Lower leg skin (tissue), 4 donors: Measurements from ENCODE around the gene GPR68. TPM values are rescaled to one million over a fixed set of nuclear protein-coding genes. Genes with fewer than 3 reads are reported as not detected.

Experiments used
- DNase-seq, 2 donors: peaks; one replicate each; pipeline ENCODE4 v3.0.0-alpha.2; 2019; ENCODE audit warnings: low spot score in 2 of 2
- H3K4me3 ChIP-seq: fragments of 200-600 bp; sonication (generic); 2 replicates; pipeline ENCODE4 v1.5.1; 2017; ENCODE audit warnings: mild to moderate bottlenecking, low read depth; ENCODE audit not compliant: poor library complexity, severe bottlenecking
- CTCF ChIP-seq, 3 donors: fragments of 450-650 bp; IDR thresholded peaks; one replicate each; pipeline ENCODE4 v1.5.1; 2016; ENCODE audit warnings: antibody characterized with exemption in 3 of 3, mild to moderate bottlenecking in 3 of 3, moderate library complexity in 2 of 3
- POLR2A ChIP-seq, 2 donors: fragments of 450-650 bp; IDR thresholded peaks; one replicate each; pipeline ENCODE4 v1.6.1; 2016 to 2017; ENCODE audit warnings: antibody characterized with exemption in 2 of 2, mild to moderate bottlenecking in 1 of 2, moderate library complexity in 1 of 2
- WGBS, 2 donors: methylation state at CpG; one replicate each; pipeline ENCODE4 v1.1.5; 2018; 5-methylcytosine and 5-hydroxymethylcytosine counted together
- intact Hi-C: fragments of 100-400 bp; cut with DNase I; formaldehyde crosslinking; loops from one replicate; pipeline ENCODE4 v1.15.0; 2023; ENCODE audit warnings: low total_unique reads
- total RNA-seq, 4 donors: library from RNA; depleted of rRNA; stranded (reverse); fragments of >200 nt; gene quantifications; one replicate each; pipeline ENCODE4 v1.1.0, GENCODE V29; 2016

GPR68 gene
- total RNA-seq, 4 donors from 2014 or later, result 1.3 to 4.1 (median 3.2) TPM

GRCh38 chr14:91219517-91220389, 24.8 kb downstream of the GPR68 start:
- no peak for DNase-seq
- WGBS, 2 donors, result 37 to 43% methylated on average over 11 to 12 of the region's 13 CpGs

GRCh38 chr14:91218014-91218413, 26.5 kb downstream of the GPR68 start:
- WGBS, 2 donors, result 89 to 93% methylated on average over 4 of the region's 4 CpGs
- TF ChIP-seq CTCF (IDR thresholded peaks at IDR 0.05) (no peak), POLR2A (IDR thresholded peaks at IDR 0.05) (no peak)
- intact Hi-C loops, result no loop called here
- no peak for DNase-seq
- H3K4me3 ChIP-seq, result no peak overlapping the region

More at GRCh38 chr14:91219517-91220389, 24.8 kb downstream of the GPR68 start:
- intact Hi-C loops, result no loop called here
- H3K4me3 ChIP-seq, result no peak overlapping the region
- TF ChIP-seq CTCF (IDR thresholded peaks at IDR 0.05) (no peak), POLR2A (IDR thresholded peaks at IDR 0.05) (no peak)

- 95 to 96% methylated on average over 12 to 13 of the region's 13 CpGs for whole genome bisulfite sequencing, 2 donors
- intact Hi-C loops, result no loop called here
- TF ChIP-seq POLR2A (IDR thresholded peaks at IDR 0.05) (no peak), CTCF (IDR thresholded peaks at IDR 0.05) (no peak)
- no peak for DNase-seq
- H3K4me3 ChIP-seq, result no peak overlapping the region
Measured at GRCh38 chr14:91216731-91217226, 27.7 kb downstream of the GPR68 start.

- TF ChIP-seq POLR2A (IDR thresholded peaks at IDR 0.05) (no peak), CTCF (IDR thresholded peaks at IDR 0.05) (no peak)
Measured at GRCh38 chr14:91215381-91215780, 29.1 kb downstream of the GPR68 start.

GRCh38 chr14:91214306-91214705, 30.2 kb downstream of the GPR68 start:
- WGBS, 2 donors, result 82 to 88% methylated on average over 6 of the region's 6 CpGs
- no peak for DNase-seq
- intact Hi-C loops, result no loop called here
- no peak overlapping the region for H3K4me3 ChIP-seq
- TF ChIP-seq POLR2A (IDR thresholded peaks at IDR 0.05) (no peak), CTCF (IDR thresholded peaks at IDR 0.05) (no peak)

More at GRCh38 chr14:91215381-91215780, 29.1 kb downstream of the GPR68 start:
- WGBS, 2 donors, result 94 to 100% methylated on average over 8 to 10 of the region's 10 CpGs
- H3K4me3 ChIP-seq, result no peak overlapping the region
- DNase-seq, result no peak
- intact Hi-C loops, result no loop called here
